GM19240 (cell line): ENCODE data around the gene FXYD7.
A peak's percentile ranks its signal among the peaks of the same experiment; 100 is the strongest.

ENCODE experiments used
- DNase-seq: peaks from one replicate; pipeline ENCODE4 v3.0.0; 2011; ENCODE audit warnings: low spot score; ENCODE audit not compliant: insufficient read length

The FXYD7 gene

GRCh38 chr19:35110974-35111373 lies 32.1 kb upstream of the FXYD7 start:
- no peak for DNase-seq

GRCh38 chr19:35112995-35113688 lies 29.9 kb upstream of the FXYD7 start:
- no peak for DNase-seq

DNA sequence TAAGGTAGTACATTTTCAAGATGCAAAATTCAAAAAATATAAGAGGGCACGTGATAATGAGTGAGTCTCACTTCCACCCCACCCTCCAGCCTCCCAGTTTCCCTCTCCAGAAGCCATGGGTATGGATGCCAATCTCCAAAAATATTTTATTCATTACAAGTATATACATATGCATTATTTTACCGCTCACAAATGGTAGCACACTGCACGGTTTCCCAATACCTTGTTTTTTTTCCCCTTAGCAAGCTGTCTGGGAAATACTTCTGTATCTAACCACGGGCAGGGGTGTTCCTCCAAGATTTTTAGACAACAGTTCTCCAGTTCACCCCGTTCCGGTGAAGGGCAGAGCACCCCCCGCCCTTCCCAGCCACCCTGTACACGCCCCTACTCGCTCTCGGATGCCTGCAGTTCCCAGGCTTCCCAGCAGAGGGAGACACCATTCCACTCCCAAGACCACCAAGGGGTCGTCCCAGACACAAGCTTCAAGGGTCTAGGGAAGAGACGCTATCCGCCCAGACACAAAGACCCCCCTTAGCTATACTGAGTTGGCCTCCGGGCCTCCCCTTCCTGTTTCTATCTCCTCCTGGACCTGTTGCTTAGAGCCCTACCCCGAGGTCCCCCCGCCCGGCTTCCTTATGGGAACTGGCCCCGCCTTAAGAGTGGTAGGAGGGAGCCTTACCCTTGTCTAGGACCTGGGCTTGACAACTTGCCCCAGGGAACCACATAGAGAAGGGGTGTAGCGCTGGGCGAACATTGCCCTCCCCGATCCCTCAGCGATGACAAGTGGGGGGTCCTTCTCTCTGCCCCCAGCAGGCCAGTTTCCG lies 28.5 kb upstream of the FXYD7 start:
- peak; percentile 84 for DNase-seq

GRCh38 chr19:35115177-35115951 lies 27.7 kb upstream of the FXYD7 start, which contains the start of gene FXYD3:
TSS of gene FXYD3 (plus strand) at chr19:35115823. CDS start at chr19:35119377, 3,554 bp downstream.
- no peak for DNase-seq

DNA sequence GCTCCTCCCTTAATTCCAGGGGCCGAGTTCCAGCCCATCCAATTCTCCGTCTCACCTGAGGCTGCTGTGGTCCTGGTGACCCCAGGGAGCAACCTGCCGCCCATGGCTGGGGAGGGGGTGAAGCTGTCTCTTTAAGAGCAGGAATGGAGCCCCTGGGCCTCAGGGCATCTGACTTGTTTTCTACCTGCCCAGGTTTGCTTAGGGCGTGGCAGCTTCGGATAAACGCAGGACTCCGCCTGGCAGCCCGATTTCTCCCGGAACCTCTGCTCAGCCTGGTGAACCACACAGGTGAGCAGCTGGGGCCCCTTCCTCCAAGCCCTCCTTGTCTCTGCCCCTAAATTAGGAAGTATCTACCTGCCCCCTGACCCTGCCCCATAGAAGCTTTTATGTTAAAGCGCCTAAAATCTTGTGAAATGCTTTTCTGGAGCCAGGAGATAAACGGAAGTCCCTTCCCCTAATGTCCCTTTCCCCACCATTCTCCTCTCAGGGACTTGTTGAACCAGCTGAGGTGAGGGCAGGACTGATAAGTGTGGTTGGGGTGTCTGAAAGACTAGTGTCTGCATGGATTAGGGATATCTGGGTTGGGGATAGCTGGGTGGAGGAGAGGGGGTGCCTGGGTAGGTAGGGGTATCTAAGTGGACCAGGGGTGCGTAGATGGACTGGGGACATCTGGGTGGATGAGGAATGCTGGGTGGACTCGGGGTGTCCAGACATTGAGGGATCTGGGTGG lies 26.8 kb upstream of the FXYD7 start:
- DNase-seq = no peak

- no peak for DNase-seq
Observed at GRCh38 chr19:35117116-35117515, 25.9 kb upstream of the FXYD7 start.

DNA sequence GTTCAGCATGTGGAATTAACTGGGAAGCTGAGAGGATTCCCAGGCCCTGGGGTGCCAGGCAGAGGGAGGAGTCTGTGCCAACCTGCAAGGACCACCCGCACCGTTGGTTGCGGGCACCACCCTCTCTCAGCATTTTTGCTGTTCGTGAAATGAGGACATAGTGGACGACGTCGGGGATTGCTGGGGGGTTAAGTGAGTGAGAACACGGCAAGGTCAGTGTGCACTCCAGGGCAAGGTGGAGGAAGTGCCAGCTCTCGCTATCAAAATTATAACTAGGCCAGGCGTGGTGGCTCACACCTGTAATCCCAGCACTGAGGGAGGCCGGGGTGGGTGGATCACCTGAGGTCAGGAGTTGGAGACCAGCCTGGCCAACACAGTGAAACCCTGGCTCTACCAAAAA lies 25.3 kb upstream of the FXYD7 start:
- DNase-seq = no peak

GRCh38 chr19:35118268-35119020 lies 24.6 kb upstream of the FXYD7 start:
- no peak for DNase-seq

DNA sequence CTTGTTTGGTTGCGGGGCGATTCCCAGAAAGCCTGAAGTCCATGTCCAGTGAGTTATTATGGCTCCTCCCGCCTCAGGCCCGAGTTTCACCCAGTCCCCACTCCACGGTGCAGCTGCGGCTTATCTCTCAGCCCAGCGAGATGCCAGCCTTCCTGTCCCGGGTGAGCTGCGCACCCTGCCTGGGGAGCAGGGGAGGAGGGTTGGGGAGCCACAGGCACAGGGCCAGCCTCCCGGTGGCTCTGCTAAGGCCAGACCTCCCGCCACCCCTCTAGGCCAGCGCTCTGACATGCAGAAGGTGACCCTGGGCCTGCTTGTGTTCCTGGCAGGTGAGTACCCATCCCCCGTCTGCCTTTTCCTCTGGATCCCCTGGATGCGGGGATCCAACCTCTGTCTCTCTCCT lies 24.0 kb upstream of the FXYD7 start:
- DNase-seq = no peak

- no peak for DNase-seq
Observed at GRCh38 chr19:35119578-35120155, 23.4 kb upstream of the FXYD7 start.

DNA sequence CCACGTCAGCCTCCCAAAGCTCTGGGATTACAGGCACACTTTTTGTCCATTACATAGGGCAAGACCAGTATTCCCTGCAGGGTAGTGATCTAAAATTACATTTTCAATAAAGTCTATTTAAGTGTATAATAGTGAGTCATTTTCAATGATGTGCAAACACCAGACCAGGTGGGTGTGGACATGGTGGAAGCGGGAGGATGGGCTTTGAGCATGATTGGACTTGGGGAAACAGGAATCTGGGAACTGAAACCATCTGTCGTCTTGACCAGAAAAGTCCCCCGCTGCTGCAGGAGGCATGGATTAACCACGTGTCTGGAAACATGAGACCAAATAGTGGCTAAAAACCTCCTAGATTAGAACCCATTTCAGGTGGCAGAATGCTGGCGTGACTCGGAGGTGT lies 22.6 kb upstream of the FXYD7 start:
- DNase-seq = no peak

DNA sequence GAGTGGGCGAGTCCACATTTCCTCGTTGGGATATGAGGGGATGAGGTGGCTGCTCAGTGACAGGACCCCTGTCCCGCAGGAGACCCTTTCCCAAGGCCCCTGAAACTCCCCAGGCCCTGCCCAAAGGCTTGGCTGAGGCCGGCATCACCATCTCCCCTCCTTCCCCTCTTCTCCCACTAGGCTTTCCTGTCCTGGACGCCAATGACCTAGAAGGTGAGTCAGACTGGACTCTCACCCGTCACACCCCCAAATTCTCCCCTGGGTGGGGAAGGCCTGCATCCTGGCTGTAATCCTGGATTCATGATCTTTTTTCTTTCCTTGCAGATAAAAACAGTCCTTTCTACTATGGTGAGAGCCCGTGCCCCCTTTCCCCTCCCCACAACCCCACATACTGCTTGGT lies 22.2 kb upstream of the FXYD7 start:
- DNase-seq = no peak

GRCh38 chr19:35122687-35123551 lies 20.1 kb upstream of the FXYD7 start:
- no peak for DNase-seq

GRCh38 chr19:35123573-35123972 lies 19.5 kb upstream of the FXYD7 start:
- no peak for DNase-seq

DNA sequence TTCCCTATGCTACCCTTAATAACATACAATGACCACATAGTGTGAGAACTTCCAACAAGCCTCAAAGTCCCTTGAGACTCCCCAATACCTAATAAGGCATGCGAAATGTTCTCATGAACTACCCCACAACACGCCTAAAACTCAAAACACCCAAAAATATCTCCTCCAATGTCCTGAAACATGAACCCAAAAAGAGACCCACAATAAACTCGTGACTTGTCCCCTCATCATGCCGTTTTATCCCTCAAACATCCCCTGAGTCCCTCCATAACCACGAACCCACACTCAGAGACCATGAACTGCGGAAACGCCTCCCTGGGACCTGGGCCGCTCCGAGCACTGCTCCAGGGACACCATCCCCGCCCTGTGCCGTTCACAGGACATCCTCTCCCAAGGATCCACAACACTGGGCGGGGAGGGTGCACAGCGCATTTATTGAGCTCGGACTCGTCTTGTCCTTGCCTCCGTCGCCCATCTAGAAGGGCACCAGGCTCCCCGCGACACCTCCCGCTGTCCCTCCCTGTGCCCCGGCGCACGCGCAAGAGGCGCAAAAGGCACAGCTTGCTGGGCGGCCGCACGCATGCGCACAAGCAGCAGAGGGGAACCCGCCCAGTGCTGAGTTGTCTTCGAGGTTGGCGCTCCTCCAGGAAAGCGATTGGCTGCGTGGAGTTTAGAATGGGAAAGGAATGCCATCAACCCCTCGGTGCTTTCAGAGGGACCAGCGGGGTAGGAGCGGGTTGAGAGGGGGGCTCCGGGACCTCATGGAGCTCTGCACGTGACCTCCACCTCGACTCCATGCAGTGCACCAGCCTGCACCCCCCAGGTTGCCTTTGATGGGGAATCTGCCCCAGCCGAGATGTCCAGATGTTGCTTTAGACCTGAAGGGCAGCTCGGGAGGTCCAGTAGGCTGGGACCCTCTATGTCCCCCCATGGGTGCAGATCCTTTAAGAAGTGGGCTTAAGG lies 18.7 kb upstream of the FXYD7 start:
- peak; percentile 98 for DNase-seq

- no peak for DNase-seq
Observed at GRCh38 chr19:35125270-35125717, 17.8 kb upstream of the FXYD7 start.

DNA sequence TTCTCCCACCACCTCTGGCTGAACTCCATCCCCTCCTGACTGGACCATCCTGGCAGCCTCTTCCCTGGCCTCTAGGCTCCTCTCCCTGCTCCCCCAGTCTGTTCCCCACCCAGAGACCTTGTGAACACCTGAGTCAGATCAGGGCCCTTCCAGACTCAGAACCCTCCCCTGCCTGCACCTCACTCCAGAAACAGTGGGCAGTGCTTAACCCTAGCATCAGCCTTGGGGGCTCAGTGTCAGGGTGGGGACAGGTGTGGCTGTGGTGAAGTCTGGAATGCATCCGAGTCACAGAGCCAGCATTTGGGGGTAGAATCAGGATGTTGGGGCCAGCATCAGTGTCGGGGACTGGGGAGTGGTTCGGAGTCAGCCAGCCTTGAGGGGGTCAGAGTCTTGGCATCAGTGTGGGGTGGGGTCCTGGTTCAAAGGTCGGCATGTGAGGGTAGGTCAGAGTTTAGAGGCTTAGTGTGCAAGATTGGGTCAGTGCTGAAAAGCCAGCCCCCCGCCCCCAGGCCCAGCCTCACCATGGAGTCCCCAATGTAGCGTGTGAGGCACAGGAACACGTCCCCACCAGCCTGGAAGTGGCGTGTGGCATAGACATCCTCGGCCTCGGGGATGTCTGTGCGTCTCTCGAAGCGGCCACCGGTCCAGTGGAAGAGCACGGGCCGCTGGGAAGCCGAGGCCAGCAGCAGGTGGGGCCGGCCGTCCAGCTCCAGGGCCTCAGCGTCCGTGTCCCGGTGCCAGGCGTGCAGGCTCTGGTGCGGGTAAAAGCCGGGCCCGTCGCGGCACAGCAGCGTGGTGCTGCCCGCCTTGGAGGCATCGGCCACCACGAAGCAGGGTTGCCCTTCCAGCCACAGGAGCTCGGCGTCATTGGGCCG lies 17.1 kb upstream of the FXYD7 start:
- no peak for DNase-seq
